NB4 (cell line): ENCODE measurements around the gene MRPL27.

Source experiments
- MAX ChIP-seq: IDR thresholded peaks from 2 replicates; pipeline ENCODE4 v1.6.1; 2011; ENCODE audit warnings: low read depth, low read length
- POLR2A ChIP-seq: IDR thresholded peaks from 2 replicates; pipeline ENCODE4 v1.6.1; 2011; ENCODE audit warnings: mild to moderate bottlenecking; ENCODE audit not compliant: insufficient read length; ENCODE audit errors: extremely low read depth
- TF ChIP-seq, protein P1 (sequence below): IDR thresholded peaks from one replicate; pipeline ENCODE4 v1.5.1; 2012; ENCODE audit warnings: low read depth, low read length

DNA sequence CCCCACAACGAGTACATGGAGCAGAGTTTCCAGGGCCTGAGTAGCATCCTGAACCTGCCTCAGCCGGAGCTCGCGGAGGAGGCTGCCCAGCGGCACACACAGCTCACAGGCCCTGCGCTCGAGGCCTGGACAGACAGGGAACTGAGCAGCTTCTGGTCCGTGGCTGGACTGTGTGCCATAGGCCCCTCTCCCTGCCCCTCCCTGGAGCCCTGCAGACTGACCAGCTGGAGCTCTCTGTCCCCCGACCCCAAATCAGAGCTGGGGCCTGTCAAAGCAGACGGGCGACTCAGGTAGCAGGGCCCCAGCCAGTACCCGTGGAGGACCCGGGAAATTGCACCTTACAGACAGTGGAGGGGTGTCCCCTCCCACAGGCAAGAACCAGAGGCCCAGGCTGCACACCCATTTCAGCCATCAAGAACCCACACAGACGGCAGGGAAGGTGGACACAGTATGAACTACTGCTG is 13.0 kb downstream of the MRPL27 start:
- TF ChIP-seq, protein P1, sequence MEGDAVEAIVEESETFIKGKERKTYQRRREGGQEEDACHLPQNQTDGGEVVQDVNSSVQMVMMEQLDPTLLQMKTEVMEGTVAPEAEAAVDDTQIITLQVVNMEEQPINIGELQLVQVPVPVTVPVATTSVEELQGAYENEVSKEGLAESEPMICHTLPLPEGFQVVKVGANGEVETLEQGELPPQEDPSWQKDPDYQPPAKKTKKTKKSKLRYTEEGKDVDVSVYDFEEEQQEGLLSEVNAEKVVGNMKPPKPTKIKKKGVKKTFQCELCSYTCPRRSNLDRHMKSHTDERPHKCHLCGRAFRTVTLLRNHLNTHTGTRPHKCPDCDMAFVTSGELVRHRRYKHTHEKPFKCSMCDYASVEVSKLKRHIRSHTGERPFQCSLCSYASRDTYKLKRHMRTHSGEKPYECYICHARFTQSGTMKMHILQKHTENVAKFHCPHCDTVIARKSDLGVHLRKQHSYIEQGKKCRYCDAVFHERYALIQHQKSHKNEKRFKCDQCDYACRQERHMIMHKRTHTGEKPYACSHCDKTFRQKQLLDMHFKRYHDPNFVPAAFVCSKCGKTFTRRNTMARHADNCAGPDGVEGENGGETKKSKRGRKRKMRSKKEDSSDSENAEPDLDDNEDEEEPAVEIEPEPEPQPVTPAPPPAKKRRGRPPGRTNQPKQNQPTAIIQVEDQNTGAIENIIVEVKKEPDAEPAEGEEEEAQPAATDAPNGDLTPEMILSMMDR, result no peak
- TF ChIP-seq MAX, result no peak
- TF ChIP-seq POLR2A, result no peak
